GM19463 (cell line): ENCODE data around the gene SPP1.
"Not testable (repeated sequence)": the region's sequence is repeated elsewhere in the genome, so short reads cannot be mapped to it uniquely, and the experiment has no call there.

Source experiments
- ATAC-seq: cut with Tn5 transposase; IDR thresholded peaks from one replicate; pipeline ENCODE4 v1.9.1; 2021; ENCODE audit warnings: mild to moderate bottlenecking, moderate library complexity; ENCODE audit not compliant: unreplicated experiment

SPP1 gene

DNA sequence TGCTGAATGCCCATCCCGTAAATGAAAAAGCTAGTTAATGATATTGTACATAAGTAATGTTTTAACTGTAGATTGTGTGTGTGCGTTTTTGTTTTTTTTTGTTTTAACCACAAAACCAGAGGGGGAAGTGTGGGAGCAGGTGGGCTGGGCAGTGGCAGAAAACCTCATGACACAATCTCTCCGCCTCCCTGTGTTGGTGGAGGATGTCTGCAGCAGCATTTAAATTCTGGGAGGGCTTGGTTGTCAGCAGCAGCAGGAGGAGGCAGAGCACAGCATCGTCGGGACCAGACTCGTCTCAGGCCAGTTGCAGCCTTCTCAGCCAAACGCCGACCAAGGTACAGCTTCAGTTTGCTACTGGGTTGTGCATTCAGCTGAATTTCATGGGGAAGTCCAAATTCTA is at the start of gene SPP1:
Gene SPP1 (plus strand): TSS at position 249 of the 400 bp plus-strand sequence. CDS start 1,182 bp downstream, outside the sequence.
- ATAC-seq = peak; percentile 95

DNA sequence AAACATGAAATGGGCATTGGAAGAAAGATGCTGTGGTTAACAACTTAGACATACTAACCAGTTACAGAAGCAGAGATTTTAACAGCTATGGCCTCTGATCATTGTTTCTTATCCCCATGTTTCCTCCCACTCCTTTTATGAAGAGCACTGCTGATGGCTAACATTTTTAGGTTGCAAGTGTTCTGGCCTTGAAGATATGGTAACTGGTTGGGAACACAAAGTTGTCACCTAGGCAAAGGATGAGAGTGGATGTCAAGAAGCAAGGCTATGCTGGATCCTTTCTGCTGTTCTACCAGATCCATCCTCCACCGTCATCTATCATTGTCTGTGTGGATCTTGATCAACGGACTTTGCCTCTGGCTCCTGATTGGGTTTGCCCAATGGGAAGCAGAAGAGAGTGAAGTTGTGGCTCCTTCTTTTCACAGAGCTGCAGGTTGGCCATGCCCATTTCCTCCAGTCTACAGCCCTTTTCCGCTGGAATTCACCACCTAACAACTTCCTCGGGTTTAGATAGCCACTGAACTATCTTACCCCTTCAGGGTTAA is 48.9 kb upstream of the SPP1 start:
- ATAC-seq = no peak

DNA sequence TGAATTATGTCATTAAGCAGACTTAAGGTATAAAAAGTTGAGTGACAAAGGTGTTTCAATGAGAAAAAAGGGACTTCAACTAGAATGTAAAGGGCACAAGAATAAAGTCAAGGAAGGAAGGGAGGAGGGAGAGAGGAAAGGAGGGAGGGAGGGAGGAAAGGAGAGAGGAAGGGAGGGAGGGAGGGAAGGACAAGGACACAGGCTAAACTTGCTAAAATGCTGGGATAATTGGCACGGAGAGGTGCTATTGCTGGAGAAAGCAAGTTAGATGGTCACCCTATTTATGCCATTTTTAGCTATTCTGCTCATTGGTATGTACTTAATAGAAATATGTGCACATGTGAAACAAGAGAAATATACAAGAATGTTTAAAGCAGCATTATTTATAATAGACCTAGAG is 44.9 kb upstream of the SPP1 start:
- no peak for ATAC-seq

DNA sequence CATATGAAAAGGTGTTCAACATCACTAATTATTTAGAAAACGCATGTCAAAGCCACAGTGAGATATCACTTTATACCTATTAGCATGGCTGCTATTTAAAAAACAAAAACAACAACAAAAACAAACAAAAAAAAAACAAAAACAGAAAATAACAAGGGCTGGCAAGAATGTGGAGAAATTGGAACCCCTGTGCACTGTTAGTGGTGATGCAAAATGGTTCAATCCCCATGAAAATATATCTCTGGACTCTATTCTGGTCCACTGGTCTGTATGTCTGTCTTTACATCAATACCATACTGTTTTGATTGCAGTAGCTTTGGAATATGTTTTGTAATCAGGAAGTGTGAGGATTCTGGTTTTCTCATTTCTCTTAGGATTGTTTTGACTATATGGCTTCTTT is 43.6 kb upstream of the SPP1 start:
- no peak for ATAC-seq

DNA sequence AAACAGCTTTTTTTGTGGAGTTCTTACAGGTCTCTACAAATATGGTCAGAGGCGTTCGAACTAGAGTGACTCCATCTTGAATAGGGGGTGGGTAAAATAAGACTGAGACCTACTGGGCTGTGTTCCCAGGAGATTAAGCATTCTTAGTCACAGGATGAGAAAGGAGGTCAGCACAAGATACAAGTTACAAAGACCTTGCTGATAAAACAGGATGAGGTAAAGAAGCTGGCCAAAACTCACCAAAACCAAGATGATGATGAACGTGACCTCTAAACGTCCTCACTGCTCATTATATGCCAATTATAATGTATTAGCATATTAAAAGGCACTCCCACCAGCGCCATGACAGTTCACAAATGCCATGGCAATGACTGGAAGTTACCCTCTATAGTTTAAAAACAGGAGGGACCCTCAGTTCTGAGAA is 42.8 kb upstream of the SPP1 start:
- no peak for ATAC-seq

DNA sequence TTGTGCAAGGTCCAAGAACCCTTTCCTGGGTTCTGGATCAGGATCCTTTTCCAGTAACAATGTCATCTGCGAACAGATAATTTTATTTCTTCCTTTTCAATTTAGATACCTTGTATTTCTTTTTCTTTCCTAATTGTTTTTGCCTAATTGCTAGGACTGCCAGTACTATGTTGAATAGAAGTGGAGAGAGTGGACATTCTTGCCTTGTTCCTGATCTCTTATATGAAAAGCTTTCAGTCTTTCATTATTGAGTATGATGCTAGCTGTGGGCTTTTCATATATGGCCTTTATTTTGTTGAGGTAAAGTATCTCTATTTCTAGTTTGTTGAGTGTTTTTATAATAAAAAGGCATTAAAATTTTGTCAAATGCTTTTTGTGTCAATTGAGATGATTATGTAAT is 42.2 kb upstream of the SPP1 start:
- ATAC-seq = no peak

DNA sequence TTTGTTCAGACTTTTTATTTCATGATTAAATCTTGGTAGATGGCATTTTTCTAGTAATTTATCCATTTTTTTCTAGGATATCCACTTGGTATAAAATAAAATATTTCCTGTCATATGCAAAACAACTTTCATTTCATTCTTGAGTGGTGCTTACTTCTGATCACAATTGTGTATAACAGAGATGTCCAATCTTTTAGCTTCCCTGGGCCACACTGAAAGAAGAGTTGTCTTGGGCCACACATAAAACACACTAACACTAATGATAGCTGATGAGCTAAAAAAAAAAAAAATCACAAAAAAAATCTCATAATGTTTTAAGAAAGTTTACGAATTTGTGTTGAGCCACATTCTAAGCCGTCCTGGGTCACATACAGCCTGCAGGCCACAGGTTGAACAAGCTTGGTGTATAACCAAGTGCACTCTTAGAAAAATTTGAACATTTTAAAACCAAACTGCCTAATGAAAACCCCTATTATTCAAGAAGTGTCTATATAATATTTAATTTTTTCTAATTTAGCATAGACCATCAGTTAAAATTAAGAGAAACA is 41.3 kb upstream of the SPP1 start:
- no peak for ATAC-seq

DNA sequence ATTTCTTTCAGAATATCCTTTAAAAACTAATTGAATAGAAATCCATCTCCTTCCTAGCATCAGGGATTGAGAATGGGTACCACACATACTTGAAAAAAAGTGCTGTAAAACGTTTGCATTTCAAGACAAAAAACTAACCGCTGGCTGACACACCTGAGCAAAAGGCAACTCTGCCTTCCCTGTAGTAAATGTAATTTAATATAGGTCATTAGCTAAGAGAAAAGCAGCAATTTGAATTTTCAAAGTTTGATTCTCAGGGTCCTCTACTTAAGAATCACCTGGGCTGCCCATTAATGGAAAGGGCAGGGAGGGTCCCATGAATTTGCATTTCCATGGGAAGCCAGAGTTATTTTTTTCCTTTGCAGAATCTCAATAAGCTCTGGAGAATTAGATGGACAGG is 40.5 kb upstream of the SPP1 start:
- no peak for ATAC-seq

DNA sequence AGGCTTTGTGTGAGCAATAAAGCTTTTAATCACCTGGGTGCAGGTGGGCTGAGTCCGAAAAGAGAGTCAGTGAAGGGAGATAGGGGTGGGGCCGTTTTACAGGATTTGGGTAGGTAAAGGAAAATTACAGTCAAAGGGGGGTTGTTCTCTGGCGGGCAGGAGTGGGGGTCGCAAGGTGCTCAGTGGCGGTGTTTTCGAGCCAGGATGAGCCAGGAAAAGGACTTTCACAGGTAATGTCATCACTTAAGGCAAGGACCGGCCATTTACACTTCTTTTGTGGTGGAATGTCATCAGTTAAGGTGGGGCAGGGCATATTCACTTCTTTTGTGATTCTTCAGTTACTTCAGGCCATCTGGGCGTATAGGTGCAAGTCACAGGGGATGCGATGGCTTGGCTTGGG is 39.6 kb upstream of the SPP1 start:
- ATAC-seq = not testable (repeated sequence)

DNA sequence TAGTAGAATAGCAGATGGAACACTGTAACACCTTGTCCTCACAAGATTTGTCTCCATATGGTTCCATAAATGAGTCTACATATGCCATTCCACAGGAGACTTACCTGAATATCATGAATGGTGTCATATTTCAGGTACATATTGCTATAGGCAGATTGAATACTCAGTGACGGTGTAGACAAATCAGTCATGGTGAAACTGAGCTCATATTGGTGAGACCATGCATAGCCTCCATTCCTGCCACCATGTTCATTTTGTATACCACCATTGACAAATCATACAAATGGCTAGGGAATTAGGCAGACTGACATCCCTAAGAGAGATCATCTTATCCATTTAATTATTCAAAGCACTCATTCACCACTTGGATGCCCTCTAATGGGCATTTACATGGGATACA is 38.0 kb upstream of the SPP1 start:
- ATAC-seq = no peak

DNA sequence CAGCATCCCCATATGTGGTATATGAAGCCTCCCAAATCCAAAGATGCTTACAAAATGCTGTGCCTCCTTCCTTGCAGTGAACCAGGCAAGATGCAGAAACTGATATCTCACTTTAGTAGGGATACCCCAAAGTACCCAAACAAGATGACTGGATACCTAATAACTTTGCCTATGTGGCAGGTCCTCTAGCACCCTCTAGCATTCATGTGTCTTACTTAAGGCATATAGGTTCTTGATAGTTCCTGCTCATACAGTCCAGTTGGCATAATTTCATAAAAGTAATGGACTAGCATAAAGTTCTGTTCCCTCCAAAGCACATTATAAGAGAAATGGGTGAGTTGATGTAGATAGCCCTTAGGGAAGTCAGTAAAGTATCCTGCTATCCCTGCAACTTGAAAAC is 36.8 kb upstream of the SPP1 start:
- no peak for ATAC-seq

DNA sequence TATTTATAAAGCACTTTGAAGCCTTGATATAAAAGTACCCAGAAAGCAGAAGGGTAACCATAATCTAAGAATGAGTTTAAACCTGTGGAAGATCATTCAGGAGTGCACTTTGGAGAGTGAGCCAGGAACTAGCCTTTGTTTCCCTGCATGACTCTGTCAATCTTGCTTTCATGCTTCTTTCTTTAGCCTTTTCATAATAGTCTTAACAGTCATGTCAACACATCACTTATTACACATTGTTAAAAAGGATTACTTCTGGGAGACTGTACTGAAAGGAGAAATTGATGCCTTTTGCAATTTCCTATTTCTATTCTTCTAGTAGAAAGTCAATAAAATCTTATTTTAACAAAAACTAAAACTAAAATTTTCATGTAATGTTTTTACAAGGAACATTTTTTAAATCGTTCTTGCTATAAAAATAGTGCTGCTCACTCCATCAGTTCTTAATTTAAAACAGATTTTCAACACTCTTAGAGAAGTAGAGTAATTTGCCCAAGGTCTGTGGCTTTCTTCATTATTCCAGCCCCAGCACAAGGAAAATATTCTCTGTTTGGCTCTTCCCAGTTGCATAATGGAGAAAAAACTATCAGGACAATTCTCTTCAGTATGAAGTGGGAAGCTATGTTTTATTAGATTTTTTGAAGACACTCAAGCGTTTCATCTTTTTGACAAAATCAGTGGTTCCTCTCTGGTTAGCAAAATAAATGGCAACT is 35.4 kb upstream of the SPP1 start:
- ATAC-seq = no peak

DNA sequence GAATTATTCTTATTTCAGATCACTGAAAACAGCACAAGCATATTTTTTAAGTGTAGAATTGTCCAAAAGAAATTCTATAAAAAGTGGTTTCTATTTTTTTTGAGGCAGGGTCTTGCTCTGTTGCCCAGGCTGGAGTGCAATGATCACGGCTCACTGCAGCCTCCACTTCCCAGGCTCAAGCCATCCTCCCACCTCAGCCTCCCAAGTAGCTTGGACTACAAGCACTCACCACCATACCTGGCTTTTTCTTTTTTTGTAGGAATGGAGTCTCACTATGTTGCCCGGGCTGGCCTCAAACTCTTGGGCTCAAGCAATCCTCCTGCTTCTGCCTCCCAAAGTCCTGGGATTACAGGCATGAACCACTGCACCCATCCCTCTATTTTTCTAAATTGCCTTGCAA is 34.7 kb upstream of the SPP1 start:
- not testable (repeated sequence) for ATAC-seq

DNA sequence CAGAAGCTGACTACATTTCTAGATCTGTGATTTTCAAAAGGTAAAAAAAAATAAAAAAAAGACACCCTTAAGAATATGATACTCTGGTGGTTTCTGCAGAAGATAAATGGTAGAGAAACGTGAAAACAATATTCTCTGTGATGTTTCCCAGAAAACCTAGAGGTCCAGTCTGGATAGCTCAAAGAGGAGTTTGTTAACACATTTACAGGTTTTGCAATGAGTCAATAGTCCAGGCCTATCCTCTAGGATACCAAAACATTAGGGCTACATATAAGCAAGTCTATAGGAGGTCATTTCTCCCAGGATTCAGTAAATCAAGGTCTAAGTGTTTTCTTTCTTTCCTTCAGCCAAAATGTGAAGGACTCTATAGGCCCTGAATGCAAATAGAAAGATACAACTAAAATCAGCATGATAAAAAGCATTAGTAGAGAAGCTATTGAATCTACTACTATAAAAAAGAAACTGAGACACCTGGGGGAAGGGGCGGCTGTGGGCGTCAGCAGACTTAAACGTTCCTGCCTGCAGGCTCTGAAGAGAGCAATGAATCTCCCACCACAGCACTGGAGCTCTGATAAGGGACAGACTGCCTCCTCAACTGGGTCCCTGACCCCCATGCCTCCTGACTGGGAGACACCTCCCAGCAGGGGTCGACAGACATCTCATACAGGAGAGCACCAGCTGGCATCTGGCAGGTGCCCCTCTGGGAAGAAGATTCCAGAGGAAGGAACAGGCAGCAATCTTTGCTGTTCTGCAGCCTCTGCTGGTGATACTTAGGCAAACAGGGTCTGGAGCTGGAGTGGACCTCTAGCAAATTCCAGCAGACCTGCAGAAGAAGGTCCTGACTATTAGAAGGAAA is 33.7 kb upstream of the SPP1 start:
- ATAC-seq = no peak

DNA sequence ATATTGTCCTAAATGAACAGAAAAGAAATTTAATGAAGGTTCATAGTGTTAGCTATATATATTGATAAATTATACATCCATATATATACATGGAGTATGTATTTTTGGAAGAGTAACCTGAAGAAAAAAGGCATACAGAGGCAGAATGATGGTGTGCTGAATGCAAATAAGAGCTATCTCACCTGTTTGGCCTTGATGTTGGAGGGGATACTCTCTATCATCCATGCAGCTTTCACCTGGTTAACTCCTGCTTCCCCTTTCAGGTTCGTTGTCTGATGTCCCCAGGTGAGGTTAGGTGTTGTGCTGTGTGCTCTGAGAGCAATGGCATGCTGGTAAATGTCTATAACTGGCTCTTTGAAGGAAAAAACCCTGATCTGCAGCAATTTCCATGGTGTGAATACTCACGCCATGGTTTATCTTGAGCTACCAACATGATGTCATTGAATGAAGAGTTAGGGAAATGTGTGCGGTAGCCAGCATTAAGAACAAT is 31.8 kb upstream of the SPP1 start:
- no peak for ATAC-seq

DNA sequence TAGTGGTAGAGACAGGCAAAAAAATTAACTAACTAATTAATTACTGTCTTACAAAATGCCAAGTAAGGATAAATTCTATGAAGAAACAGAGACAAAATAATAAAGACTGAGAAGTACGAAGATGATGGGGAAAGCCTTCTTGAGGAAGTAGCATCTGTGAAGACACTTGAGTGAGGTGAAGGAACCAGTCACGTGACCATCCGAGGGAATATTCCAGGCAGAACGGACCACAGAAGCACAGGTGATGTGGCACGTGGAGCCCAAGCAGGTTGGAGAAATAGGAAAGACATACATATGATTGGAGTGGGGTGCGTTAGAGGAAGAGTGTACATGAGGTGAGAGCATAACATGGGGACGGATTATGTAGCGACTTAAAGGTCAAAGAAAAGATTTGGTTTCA is 30.5 kb upstream of the SPP1 start:
- ATAC-seq = no peak

DNA sequence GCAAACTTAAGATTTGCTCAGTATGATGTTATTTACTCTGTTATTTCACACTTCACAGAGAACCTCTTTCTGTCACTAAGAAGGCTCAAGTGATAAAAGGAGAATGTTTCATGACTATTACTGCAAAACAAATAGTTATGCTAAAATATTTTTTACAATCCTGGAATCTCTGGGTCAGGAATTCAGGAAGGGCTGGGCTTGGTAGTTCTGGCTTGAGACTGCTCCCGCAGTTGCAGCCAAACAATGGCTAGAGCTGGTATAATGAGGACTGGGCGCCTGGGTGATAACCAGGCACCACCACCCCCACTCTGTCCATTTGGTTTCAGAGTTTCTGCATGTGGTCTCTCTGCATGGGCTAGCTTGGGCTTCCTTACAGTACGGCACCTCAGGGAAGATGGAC is 28.7 kb upstream of the SPP1 start:
- ATAC-seq = no peak

DNA sequence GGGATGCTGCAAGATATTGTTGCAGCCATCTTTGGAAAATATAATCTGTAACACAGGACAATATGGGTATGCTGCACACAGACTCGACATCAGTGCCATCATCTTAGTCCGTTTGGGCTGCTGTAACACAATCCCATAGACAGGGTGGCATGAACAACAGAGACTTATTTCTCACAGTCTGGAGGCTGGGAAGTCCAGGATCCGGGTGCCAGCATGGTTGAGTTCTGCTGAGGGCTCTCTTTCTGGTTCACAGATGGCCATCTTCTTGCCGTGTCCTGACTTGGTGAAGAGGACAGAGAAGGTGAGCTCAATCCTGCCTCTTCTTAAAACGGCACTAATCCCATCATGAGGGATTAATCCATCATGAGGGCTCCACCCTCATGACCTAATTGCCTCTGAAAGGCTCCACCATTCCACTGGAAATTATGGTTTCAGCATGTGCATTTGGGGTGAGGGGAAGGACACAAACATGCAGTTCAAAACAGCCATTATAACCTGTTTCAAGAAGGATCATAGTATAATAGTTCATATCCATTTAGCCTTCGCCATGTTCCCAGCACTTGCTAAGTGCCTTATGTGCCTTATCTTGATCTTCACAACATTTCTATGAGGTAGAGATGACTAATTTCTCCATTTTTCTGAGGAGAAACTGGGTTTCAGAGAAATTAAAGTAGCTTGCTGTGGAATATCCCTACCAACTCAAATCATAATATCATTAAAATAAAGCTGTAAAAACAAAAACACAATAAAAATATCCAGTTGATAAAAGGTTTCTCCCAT is 27.9 kb upstream of the SPP1 start:
- ATAC-seq = no peak

DNA sequence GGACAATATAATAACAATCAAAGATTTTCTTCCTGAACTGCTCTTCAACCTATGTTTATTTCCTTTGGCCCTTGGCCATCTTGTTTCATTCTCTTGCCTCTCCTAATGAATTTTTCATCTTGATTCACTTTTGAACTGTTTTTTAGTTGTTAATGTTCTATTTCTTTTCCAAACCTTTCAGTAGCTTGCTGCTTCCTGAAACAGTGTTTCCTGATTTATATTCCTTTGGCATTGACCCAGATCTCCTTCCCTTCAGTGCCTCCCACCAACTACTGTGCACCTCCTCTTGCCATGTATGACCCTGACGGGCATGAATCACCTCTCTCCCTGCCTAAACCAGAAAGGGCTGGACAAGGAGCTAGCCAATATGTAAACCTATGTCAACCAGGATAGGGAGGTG is 25.6 kb upstream of the SPP1 start:
- ATAC-seq = no peak

DNA sequence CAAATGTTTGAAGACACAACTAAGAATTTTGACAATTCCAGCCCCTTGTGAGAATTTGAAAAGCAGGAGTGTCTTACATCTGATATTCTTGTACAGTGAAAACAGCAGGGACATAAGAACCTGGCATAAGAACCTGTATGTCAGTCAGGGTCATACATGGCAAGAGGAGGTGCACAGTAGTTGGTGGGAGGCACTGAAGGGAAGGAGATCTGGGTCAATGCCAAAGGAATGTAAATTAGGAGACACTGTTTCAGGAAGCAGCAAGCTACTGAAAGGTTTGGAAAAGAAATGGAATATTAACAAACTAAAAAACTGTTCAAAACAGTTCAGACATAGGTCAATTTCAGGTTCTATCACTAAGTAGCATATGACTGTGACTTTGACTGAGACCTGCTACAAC is 25.0 kb upstream of the SPP1 start:
- ATAC-seq = no peak
